Urinary bladder (tissue), 4 donors: ENCODE measurements around the gene MCF2. TPM values are rescaled to one million over a fixed set of nuclear protein-coding genes. Genes with fewer than 3 reads are reported as not detected.
A peak's percentile ranks its signal among the peaks of the same experiment; 100 is the strongest.

Experiments used
- DNase-seq: peaks from one replicate; pipeline ENCODE4 v3.0.0-alpha.2; 2015; ENCODE audit errors: extremely low spot score
- H3K27ac ChIP-seq: one replicate; pipeline ENCODE4 v1.5.1; 2013; ENCODE audit warnings: low read depth, mild to moderate bottlenecking, moderate library complexity
- H3K36me3 ChIP-seq: one replicate; pipeline ENCODE4 v1.6.1; 2013; ENCODE audit warnings: mild to moderate bottlenecking, moderate library complexity; ENCODE audit not compliant: insufficient read depth
- H3K4me1 ChIP-seq: one replicate; pipeline ENCODE4 v1.6.1; 2013; ENCODE audit warnings: mild to moderate bottlenecking, moderate library complexity; ENCODE audit not compliant: insufficient read depth
- H3K4me3 ChIP-seq: one replicate; pipeline ENCODE4 v1.5.1; 2013; ENCODE audit warnings: low read depth, low read length
- WGBS: extraction: QIAGEN DNeasy Blood & Tissue Kit; methylation state at CpG from one replicate; pipeline ENCODE4 v1.1.7; 2013; 5-methylcytosine and 5-hydroxymethylcytosine counted together
- polyA plus RNA-seq: library from polyadenylated mRNA; stranded (reverse); fragments of 200-250 nt; gene quantifications from one replicate; pipeline ENCODE4 v1.2.3, GENCODE V29; 2013
- total RNA-seq: library from RNA; depleted of rRNA; stranded (reverse); fragments of >200 nt; gene quantifications from one replicate; pipeline ENCODE4 v1.2.3, GENCODE V29; 2014
- donor health status: healthy with polysubstance abuse.
- donor health status: healthy.

Gene MCF2, protein sequence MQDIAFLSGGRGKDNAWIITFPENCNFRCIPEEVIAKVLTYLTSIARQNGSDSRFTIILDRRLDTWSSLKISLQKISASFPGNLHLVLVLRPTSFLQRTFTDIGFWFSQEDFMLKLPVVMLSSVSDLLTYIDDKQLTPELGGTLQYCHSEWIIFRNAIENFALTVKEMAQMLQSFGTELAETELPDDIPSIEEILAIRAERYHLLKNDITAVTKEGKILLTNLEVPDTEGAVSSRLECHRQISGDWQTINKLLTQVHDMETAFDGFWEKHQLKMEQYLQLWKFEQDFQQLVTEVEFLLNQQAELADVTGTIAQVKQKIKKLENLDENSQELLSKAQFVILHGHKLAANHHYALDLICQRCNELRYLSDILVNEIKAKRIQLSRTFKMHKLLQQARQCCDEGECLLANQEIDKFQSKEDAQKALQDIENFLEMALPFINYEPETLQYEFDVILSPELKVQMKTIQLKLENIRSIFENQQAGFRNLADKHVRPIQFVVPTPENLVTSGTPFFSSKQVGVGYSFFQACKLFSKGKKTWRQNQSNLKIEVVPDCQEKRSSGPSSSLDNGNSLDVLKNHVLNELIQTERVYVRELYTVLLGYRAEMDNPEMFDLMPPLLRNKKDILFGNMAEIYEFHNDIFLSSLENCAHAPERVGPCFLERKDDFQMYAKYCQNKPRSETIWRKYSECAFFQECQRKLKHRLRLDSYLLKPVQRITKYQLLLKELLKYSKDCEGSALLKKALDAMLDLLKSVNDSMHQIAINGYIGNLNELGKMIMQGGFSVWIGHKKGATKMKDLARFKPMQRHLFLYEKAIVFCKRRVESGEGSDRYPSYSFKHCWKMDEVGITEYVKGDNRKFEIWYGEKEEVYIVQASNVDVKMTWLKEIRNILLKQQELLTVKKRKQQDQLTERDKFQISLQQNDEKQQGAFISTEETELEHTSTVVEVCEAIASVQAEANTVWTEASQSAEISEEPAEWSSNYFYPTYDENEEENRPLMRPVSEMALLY
- total RNA-seq, result 0.26 TPM
- 0.08 TPM for polyA plus RNA-seq

DNA sequence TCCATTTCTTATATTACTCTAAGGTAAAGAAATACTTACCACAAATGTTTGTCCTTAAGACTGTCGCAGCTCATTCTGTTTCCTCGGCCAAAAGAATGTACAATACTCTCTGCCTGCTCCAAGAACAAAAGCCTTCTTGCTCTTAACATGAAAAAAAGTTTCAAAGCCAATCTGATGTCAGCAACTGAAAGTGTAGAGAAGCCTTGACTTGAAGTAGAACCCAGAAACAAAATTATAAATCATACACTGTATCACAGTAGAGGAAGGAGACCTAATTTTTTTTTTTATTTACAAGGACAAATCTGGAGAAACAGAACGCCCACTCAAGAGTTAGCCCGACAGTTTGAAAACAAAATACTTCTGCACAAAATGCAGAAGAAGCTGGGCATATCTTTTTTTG is at the start of gene MCF2:
Gene MCF2, minus strand, starts transcription at position 101 of the 400 bp plus-strand sequence. CDS start 56,423 bp downstream, outside the sequence.
- H3K36me3 ChIP-seq, result no peaks in the 10 kb centered on the region
- 72% methylated on average over 4 of the region's 4 CpGs for WGBS
- no peaks in the 10 kb centered on the region for H3K4me1 ChIP-seq
- no peak within 1 kb of the TSS for H3K4me3 ChIP-seq
- no peak within 1 kb of the TSS for H3K27ac ChIP-seq
- no peak for DNase-seq

DNA sequence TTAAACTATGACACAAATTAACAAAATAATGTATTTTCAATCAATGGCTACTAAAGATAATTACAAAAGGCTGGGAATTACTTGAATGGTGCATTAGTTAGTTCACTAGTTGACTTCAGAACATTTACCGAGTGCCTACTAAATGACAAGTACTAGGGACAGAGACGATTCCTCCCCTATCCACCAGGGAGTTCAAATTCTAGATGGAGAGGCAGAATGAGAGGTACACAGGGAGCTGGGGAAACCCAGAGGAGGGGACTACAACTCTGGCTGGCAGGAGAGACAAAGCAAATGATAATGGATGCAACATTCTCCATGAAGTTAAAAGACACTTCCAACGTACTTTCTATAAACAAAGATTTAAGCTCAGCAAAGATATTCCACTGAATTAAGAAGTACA is 43.1 kb upstream of the MCF2 start:
- no peaks in the 10 kb centered on the region for H3K36me3 ChIP-seq
- no peak overlapping the region for H3K27ac ChIP-seq
- no peak overlapping the region for H3K4me3 ChIP-seq
- no peaks in the 10 kb centered on the region for H3K4me1 ChIP-seq
- 76% methylated on average over 3 of the region's 3 CpGs for WGBS
- DNase-seq, result no peak

DNA sequence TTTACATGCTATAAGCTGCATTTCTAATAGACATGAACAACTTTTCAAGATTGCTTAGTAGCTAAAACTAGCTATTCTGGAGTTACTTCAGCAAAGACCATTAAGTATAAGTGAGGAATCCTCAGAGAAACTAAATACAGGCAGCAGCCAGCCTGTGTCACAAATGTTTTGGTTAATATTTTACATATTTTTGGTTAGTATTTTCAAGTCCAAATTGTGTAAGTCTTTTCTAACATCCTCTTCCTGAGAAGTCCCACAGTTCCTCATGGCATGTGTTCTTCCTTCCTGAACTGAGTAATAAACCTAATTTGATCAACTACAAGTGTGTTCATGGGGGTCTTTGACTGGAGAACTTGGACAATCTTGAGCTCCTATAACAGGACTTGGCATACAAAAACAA is 42.4 kb upstream of the MCF2 start:
- no peaks in the 10 kb centered on the region for H3K36me3 ChIP-seq

DNA sequence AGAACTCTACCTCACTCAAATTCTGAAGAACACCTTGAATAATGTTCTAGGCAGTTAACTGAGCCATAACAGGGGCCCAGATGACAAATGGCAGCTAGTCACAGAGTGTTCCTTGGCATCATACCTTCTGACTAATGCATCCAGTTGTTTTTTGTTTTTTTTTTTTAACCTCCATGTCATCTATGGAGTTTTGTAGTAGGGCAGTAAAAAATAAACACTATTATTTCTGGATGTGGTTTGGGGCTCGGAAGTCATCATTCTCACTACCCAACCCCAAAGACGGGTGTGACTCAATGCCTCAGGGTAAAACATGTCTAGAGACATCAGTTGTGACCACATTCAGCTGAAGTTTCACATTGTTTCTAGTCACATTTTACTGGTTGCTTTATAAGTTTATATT is 31.2 kb upstream of the MCF2 start:
- Histone ChIP-seq H3K27ac (no peak overlapping the region), H3K4me3 (no peak overlapping the region), H3K36me3 (no peaks in the 10 kb centered on the region), H3K4me1 (no peaks in the 10 kb centered on the region)
- 82% methylated on average over 2 of the region's 2 CpGs for WGBS
- DNase-seq, result no peak

More for the DNA sequence above, 42.4 kb upstream of the MCF2 start:
- no peak overlapping the region for H3K4me3 ChIP-seq
- no peak for DNase-seq
- no peaks in the 10 kb centered on the region for H3K4me1 ChIP-seq
- no peak overlapping the region for H3K27ac ChIP-seq

DNA sequence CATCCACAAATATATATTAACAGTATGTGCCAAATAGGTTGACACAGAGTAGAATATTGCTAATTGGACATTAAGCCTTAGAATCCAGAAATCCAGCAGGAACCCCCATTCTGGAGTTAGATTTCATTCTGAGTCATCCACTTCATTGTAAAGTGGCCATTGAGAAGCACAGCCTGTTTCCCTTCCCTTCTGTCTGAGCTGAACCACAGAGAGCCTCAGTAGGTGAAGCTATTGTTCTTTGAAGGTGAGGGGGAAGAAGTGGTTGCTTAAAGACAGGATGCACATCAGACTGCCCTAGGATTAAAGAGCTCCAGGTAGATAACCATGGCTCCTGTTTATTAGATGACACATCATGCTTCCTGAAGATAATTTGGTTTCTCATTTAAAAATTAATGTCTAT is 30.6 kb upstream of the MCF2 start:
- no peak for DNase-seq
- Histone ChIP-seq H3K4me1 (no peaks in the 10 kb centered on the region), H3K4me3 (no peak overlapping the region), H3K36me3 (no peaks in the 10 kb centered on the region), H3K27ac (no peak overlapping the region)

DNA sequence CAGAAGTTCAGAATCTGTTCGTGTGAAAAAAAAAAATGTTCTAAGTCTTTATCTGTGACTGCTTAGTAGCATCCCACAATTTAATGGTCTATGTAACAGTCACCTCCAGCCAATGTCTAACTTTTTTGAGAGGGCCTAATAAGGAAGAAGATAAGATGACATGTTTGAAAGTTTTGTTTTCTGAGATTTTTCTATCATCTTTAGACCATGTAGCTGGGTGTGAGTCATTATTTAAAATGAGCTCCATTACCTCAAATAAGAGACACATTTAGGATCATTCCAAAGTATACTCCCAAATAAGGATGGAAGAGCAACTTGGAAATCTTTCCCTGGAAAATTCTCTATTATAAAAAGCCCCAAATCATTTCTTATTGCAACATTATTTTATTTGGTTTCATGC is 28.2 kb upstream of the MCF2 start:
- WGBS, result 78% methylated on average over 1 of the region's 1 CpG
- no peaks in the 10 kb centered on the region for H3K4me1 ChIP-seq
- no peak overlapping the region for H3K4me3 ChIP-seq
- no peaks in the 10 kb centered on the region for H3K36me3 ChIP-seq
- H3K27ac ChIP-seq, result no peak overlapping the region
- DNase-seq, result no peak

DNA sequence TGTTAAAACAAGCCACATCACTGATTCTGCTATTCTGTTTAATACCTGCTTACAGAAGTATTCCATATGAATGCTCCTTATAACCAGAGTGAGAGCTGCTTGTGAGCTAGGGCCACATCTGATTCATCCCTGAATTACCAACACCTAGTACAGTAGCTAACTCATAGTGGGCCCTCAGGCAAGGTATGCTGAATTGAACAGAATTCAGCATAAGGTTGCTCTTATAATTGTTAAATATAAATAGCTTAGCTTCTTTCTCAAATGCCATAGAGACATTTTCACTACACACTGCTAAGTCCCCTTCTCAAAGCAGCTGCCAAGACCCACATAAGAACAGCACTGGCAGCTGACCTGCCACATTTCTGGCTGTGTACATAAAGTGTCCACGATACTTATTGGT is 27.0 kb upstream of the MCF2 start:
- Histone ChIP-seq H3K36me3 (no peaks in the 10 kb centered on the region), H3K4me1 (no peaks in the 10 kb centered on the region), H3K27ac (no peak overlapping the region), H3K4me3 (no peak overlapping the region)
- no peak for DNase-seq
- WGBS, result 93% methylated on average over 1 of the region's 1 CpG

DNA sequence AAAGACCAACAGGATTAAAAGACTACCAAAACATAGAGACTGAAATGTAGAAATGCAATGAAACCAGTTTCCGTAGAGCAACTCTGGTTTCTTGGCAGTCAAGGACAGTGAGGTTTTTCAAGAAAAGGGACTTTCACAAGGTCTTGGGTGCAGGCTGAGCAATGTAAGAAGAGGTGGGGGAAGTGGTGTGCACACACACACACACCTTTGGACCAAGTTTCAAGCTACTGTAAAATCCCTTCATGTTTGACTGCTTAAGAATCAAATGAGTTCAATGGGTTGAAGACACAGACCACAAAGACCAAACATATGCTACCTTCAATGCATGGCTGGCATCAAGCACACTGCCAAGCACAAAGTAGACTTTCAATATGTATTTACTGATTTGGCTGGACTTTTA is 17.8 kb upstream of the MCF2 start:
- no peak overlapping the region for H3K4me3 ChIP-seq
- no peak for DNase-seq
- no peaks in the 10 kb centered on the region for H3K4me1 ChIP-seq
- H3K36me3 ChIP-seq, result no peaks in the 10 kb centered on the region
- 96% methylated on average over 1 of the region's 1 CpG for whole genome bisulfite sequencing
- H3K27ac ChIP-seq, result no peak overlapping the region

DNA sequence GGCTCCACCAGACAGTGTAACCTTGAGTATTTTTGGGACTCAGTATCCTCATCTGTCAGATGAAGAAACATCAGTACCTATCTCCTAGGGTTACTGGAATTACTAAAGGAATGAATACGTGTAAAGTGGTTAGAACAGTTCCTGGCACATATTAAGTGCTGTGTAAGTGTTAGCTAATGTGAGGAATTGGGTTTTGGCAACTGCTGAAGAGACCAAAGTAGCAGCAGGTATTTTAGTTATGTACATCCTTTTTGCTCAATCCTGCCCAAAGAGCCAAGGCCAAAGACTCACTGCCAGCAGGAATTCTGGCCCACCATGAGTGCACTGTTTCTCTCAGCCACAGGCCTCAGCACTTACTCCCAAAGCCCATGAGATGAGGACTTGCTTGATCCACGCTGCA is 16.7 kb upstream of the MCF2 start:
- Histone ChIP-seq H3K27ac (no peak overlapping the region), H3K4me3 (no peak overlapping the region), H3K4me1 (no peaks in the 10 kb centered on the region), H3K36me3 (no peaks in the 10 kb centered on the region)
- WGBS, result 86% methylated on average over 2 of the region's 2 CpGs
- no peak for DNase-seq

DNA sequence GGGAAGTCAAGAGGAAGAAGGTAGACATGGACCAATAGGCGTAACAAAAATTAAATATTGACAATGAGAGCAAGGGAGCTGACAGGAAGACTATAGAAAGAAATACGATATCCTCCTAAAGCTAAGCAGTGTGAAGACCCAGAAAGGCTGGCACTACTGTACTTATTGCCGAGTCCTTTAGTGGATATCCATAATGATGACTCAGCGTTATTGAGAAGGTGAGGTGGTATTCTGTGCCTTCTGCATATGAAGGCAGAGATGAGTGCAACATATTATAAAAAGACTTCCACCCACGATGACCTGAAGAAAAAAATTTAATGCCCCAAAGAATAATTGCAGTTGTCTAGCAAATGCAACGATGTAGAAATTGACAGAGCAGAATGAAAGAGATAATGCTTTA is 13.0 kb upstream of the MCF2 start:
- H3K36me3 ChIP-seq, result no peaks in the 10 kb centered on the region
- WGBS, result 96% methylated on average over 6 of the region's 6 CpGs

DNA sequence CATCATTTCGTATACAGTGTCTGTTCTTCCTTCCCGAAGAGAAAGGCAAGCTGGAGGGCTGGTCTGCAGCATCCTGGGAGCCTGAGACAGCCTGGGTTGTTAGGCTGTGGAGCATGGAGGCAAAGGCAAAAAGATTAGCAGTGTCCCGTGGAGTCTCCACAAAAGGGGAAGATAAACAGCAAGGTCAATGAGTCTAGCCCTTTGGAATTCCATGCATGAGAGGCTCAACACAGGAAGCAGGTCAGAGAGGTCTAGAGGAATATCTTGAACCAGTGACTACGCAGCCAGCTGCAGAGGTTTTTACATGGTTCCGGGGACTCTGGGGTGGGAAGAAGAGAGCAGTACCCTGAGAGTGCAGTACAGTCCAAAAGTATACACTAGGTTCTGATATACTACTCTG is 12.2 kb upstream of the MCF2 start:
- H3K4me3 ChIP-seq, result no peak overlapping the region
- H3K36me3 ChIP-seq, result no peaks in the 10 kb centered on the region
- no peak for DNase-seq
- H3K27ac ChIP-seq, result no peak overlapping the region
- H3K4me1 ChIP-seq, result no peaks in the 10 kb centered on the region
- 46% methylated on average over 5 of the region's 5 CpGs for WGBS

More for the DNA sequence above, 13.0 kb upstream of the MCF2 start:
- Histone ChIP-seq H3K4me1 (no peaks in the 10 kb centered on the region), H3K4me3 (no peak overlapping the region), H3K27ac (no peak overlapping the region)
- DNase-seq, result no peak

DNA sequence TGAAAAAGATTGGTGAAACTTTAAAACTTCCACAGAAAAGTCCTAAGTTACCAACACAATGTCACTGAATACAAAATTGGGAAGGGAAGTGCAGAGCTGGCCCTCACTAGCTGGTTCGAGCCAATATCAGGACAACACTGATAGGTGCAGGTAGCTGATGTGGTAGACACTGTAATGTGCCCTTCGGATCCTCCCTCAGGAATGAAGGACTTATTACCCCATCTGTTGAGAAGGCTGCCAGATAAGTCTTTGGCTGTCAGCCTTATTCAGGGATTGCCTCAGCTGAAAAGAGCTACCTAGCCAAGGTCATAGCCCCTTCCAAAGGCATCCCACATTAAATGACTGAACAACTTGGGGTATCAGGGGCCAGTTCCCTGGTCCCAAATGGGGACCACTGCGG is 5.3 kb downstream of the MCF2 start:
- Histone ChIP-seq H3K36me3 (no peaks in the 10 kb centered on the region), H3K4me1 (no peaks in the 10 kb centered on the region), H3K4me3 (no peak overlapping the region), H3K27ac (no peak overlapping the region)
- WGBS, result 87% methylated on average over 3 of the region's 3 CpGs
- DNase-seq, result no peak

DNA sequence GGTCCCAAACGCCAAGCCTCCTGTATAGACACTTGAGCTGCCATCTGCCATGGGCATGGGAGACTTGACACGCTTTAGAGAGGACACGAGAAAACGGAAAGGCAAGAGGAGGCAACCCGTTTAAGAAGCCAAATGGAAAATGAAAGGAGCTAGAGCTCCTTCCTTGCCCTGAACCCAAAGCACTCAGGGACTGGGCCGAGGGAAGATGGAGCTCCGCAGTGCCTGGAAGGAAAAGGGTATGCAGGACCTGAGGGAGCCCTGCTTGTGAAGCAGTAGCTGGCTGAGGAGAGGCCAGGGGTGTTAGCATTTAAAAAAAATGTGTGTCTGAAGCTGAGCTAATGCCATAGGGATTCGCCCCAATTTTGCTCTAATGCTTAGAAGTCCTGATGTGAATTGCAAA is 15.1 kb downstream of the MCF2 start:
- Histone ChIP-seq H3K4me3 (no peak overlapping the region), H3K4me1 (no peaks in the 10 kb centered on the region), H3K36me3 (no peaks in the 10 kb centered on the region), H3K27ac (no peak overlapping the region)
- DNase-seq, result no peak
- WGBS, result 36% methylated on average over 8 of the region's 8 CpGs

DNA sequence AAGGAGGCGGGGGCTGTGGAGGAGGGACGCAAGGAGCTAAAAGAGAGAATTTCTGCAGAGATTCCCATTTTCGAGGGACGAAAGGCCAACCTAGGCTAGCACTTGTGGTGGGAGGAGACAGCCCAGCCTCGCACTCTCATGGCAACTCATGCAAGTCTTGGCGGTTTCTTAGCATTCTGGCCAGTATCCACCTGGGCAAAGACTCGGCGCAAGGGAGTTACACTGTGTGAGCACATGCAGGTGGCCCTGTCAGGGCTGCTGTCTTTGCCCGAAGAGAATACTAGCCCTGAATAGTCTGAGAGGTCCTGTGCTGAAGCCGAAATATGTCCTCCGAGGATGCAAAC is 15.5 kb downstream of the MCF2 start:
- Histone ChIP-seq H3K4me1 (no peaks in the 10 kb centered on the region), H3K36me3 (no peaks in the 10 kb centered on the region), H3K4me3 (peak overlapping the region; percentile 31), H3K27ac (no peak overlapping the region)
- 16% methylated on average over 11 of the region's 11 CpGs for WGBS
- no peak for DNase-seq
